ENCODE results near the gene NAE1. TPM values are rescaled to one million over a fixed set of nuclear protein-coding genes. Genes with fewer than 3 reads are reported as not detected.

Gene NAE1
- polyA plus RNA-seq, 1 donor (not counting 4 experiments of a cell fraction or from before 2014, with no cell fraction given): 113 TPM

GRCh38 chr16:66845080-66845410 lies 14.3 kb upstream of the NAE1 start:
- H3K79me2 ChIP-seq (ENCODE audit: control insufficient read depth, insufficient read depth, low read length): no peaks in the 10 kb centered on the region
- H3K4me3 ChIP-seq (ENCODE audit: control insufficient read depth in 2 of 3, extremely low read depth in 1 of 3, insufficient read depth in 2 of 3, low read depth in 1 of 3, low read length in 3 of 3): no peak overlapping the region
- dilution Hi-C loops (cut with MboI; ENCODE audit: extremely low pct_ligation_motif_present, low sequenced_read_pairs): no loop called here
- no peak for DNase-seq (ENCODE audit: low read depth, low spot score)
- TF ChIP-seq EZH2 (IDR thresholded peaks at IDR 0.05; ENCODE audit: low read length) (no peak), CTCF (optimal IDR thresholded peaks at IDR 0.05 in 1 of 3, IDR thresholded peaks at IDR 0.05 in 1 of 3, conservative IDR thresholded peaks at IDR 0.05 in 1 of 3; ENCODE audit: extremely low read depth in 1 of 3, insufficient read depth in 2 of 3, low read length in 3 of 3) (no peak)
- H3K4me2 ChIP-seq (ENCODE audit: control insufficient read depth, extremely low read depth, insufficient read depth, low read depth, low read length): peak overlapping the region; percentile 18
- no peaks in the 10 kb centered on the region for H3K9me3 ChIP-seq (ENCODE audit: control insufficient read depth, low read depth, low read length)
- H3K9ac ChIP-seq (ENCODE audit: control insufficient read depth, extremely low read depth, insufficient read depth, low read length): no peak overlapping the region
- no peaks in the 10 kb centered on the region for H4K20me1 ChIP-seq (ENCODE audit: control insufficient read depth, extremely low read depth, insufficient read depth, low read length)
- no peak overlapping the region for H2AFZ ChIP-seq (ENCODE audit: control insufficient read depth, low read length)
- H3K36me3 ChIP-seq (ENCODE audit: control insufficient read depth in 2 of 2, extremely low read depth in 1 of 2, insufficient read depth in 2 of 2, low read length in 2 of 2): no peaks in the 10 kb centered on the region
- no peaks in the 10 kb centered on the region for H3K9me1 ChIP-seq (ENCODE audit: control insufficient read depth, extremely low read depth, insufficient read depth, low read length)
- no peaks in the 10 kb centered on the region for H3K4me1 ChIP-seq (ENCODE audit: control insufficient read depth, extremely low read depth, insufficient read depth, low read length)
- FAIRE-seq: no peak
- H3K27ac ChIP-seq (ENCODE audit: control insufficient read depth, insufficient read depth, low read length): no peak overlapping the region
- peaks cover 52% of the 10 kb centered on the region for H3K27me3 ChIP-seq (ENCODE audit: control insufficient read depth, extremely low read depth, insufficient read depth, low read length)

GRCh38 chr16:66844342-66845079 lies 13.7 kb upstream of the NAE1 start, which contains the start of gene CA7:
CA7 (plus strand) TSS chr16:66844414; CDS start chr16:66844488, 74 bp downstream.
- no peak for DNase-seq (ENCODE audit: low read depth, low spot score)
- Histone ChIP-seq H3K27ac (ENCODE audit: control insufficient read depth, insufficient read depth, low read length) (no peak within 1 kb of the TSS), H3K27me3 (ENCODE audit: control insufficient read depth, extremely low read depth, insufficient read depth, low read length) (peaks cover 51% of the 10 kb centered on the region), H3K9me3 (ENCODE audit: control insufficient read depth, low read depth, low read length) (no peaks in the 10 kb centered on the region), H3K4me2 (ENCODE audit: control insufficient read depth, extremely low read depth, insufficient read depth, low read depth, low read length) (peak within 1 kb of the TSS; percentile 18), H3K4me1 (ENCODE audit: control insufficient read depth, extremely low read depth, insufficient read depth, low read length) (no peaks in the 10 kb centered on the region), H4K20me1 (ENCODE audit: control insufficient read depth, extremely low read depth, insufficient read depth, low read length) (no peaks in the 10 kb centered on the region), H3K9ac (ENCODE audit: control insufficient read depth, extremely low read depth, insufficient read depth, low read length) (no peak within 1 kb of the TSS), H3K9me1 (ENCODE audit: control insufficient read depth, extremely low read depth, insufficient read depth, low read length) (no peaks in the 10 kb centered on the region), H3K79me2 (ENCODE audit: control insufficient read depth, insufficient read depth, low read length) (no peaks in the 10 kb centered on the region), H3K4me3 (ENCODE audit: control insufficient read depth in 2 of 3, extremely low read depth in 1 of 3, insufficient read depth in 2 of 3, low read depth in 1 of 3, low read length in 3 of 3) (peak within 1 kb of the TSS in 1 of 3 experiments; percentile 9), H2AFZ (ENCODE audit: control insufficient read depth, low read length) (no peak within 1 kb of the TSS), H3K36me3 (ENCODE audit: control insufficient read depth in 2 of 2, extremely low read depth in 1 of 2, insufficient read depth in 2 of 2, low read length in 2 of 2) (no peaks in the 10 kb centered on the region)
- dilution Hi-C loops (cut with MboI; ENCODE audit: extremely low pct_ligation_motif_present, low sequenced_read_pairs): no loop called here
- peak; percentile 88 for TF ChIP-seq EZH2 (IDR thresholded peaks at IDR 0.05; ENCODE audit: low read length)
- TF ChIP-seq CTCF (optimal IDR thresholded peaks at IDR 0.05 in 1 of 3, IDR thresholded peaks at IDR 0.05 in 1 of 3, conservative IDR thresholded peaks at IDR 0.05 in 1 of 3; ENCODE audit: extremely low read depth in 1 of 3, insufficient read depth in 2 of 3, low read length in 3 of 3): no peak
- FAIRE-seq: no peak

All from keratinocyte (primary cell).